Keratinocyte (primary cell): ENCODE measurements around the gene INSC. TPM values are rescaled to one million over a fixed set of nuclear protein-coding genes. Genes with fewer than 3 reads are reported as not detected.

ENCODE experiments used
- DNase-seq: peaks from one replicate; pipeline ENCODE4 v3.0.0-alpha.2; 2011; ENCODE audit warnings: low read depth, missing footprints, low spot score
- FAIRE-seq: peaks from 2 replicates; lab custom pipeline; 2011; peaks lifted over from hg19 to GRCh38; lab: Jason Lieb, UNC
- H2AFZ ChIP-seq: 2 replicates; pipeline ENCODE4 v1.6.0; 2012; ENCODE audit warnings: low read length, control low read depth, inconsistent platforms; ENCODE audit not compliant: control insufficient read depth
- H3K27ac ChIP-seq: 2 replicates; pipeline ENCODE4 v1.5.1; 2011; ENCODE audit warnings: low read length; ENCODE audit not compliant: control insufficient read depth, insufficient read depth
- H3K27me3 ChIP-seq: 3 replicates; pipeline ENCODE4 v1.6.0; 2011; ENCODE audit warnings: low read length; ENCODE audit not compliant: control insufficient read depth, insufficient read depth; ENCODE audit errors: extremely low read depth
- H3K36me3 ChIP-seq, 2 experiments: 2 replicates in 1 of 2; 3 replicates in 1 of 2; pipeline ENCODE4 v1.5.1; 2011; ENCODE audit warnings: low read length in 2 of 2, mild to moderate bottlenecking in 1 of 2; ENCODE audit not compliant: control insufficient read depth in 2 of 2, insufficient read depth in 2 of 2; ENCODE audit errors: extremely low read depth in 1 of 2
- H3K4me1 ChIP-seq: 3 replicates; pipeline ENCODE4 v1.5.1; 2011; ENCODE audit warnings: low read length; ENCODE audit not compliant: control insufficient read depth, insufficient read depth; ENCODE audit errors: extremely low read depth
- H3K4me2 ChIP-seq: 3 replicates; pipeline ENCODE4 v1.6.0; 2011; ENCODE audit warnings: low read depth, low read length; ENCODE audit not compliant: control insufficient read depth, insufficient read depth; ENCODE audit errors: extremely low read depth
- H3K4me3 ChIP-seq, 3 experiments: fragments of 200-600 bp in 1 of 3; sonication (generic) in 1 of 3; 2 replicates in 2 of 3; 3 replicates in 1 of 3; pipeline ENCODE4 v1.5.1; 2011 to 2016; ENCODE audit warnings: low read length in 3 of 3, mild to moderate bottlenecking in 3 of 3, control low read depth in 2 of 3, inconsistent platforms in 1 of 3, low read depth in 1 of 3, mixed read lengths in 1 of 3, mixed run types in 1 of 3, moderate library complexity in 1 of 3; ENCODE audit not compliant: control insufficient read depth in 2 of 3, insufficient read depth in 2 of 3; ENCODE audit errors: extremely low read depth in 1 of 3
- H3K79me2 ChIP-seq: 2 replicates; pipeline ENCODE4 v1.6.0; 2012; ENCODE audit warnings: low read length; ENCODE audit not compliant: control insufficient read depth, insufficient read depth
- H3K9ac ChIP-seq: 3 replicates; pipeline ENCODE4 v1.6.0; 2011; ENCODE audit warnings: low read length; ENCODE audit not compliant: control insufficient read depth, insufficient read depth; ENCODE audit errors: extremely low read depth
- H3K9me1 ChIP-seq: 3 replicates; pipeline ENCODE4 v1.6.0; 2011; ENCODE audit warnings: low read length; ENCODE audit not compliant: control insufficient read depth, insufficient read depth; ENCODE audit errors: extremely low read depth
- H3K9me3 ChIP-seq: 2 replicates; pipeline ENCODE4 v1.5.1; 2012; ENCODE audit warnings: low read depth, low read length; ENCODE audit not compliant: control insufficient read depth
- H4K20me1 ChIP-seq: 3 replicates; pipeline ENCODE4 v1.6.0; 2011; ENCODE audit warnings: low read length; ENCODE audit not compliant: control insufficient read depth, insufficient read depth; ENCODE audit errors: extremely low read depth
- EZH2 ChIP-seq: IDR thresholded peaks from one replicate; pipeline ENCODE4 v1.6.1; 2012; ENCODE audit warnings: inconsistent platforms, mild to moderate bottlenecking, low read length, moderate library complexity
- dilution Hi-C: fragments of 300-500 bp; cut with MboI; formaldehyde crosslinking; loops from one replicate; pipeline ENCODE4 v1.7.0; 2020; ENCODE audit warnings: low sequenced_read_pairs; ENCODE audit not compliant: extremely low pct_ligation_motif_present
- polyA plus RNA-seq, 5 experiments: library from polyadenylated mRNA; depleted of rRNA in 3 of 5; stranded (reverse) in 3 of 5; stranded (forward) in 1 of 5; unstranded in 1 of 5; fragments of >200 nt; gene quantifications; 1 replicate in 1 of 5; 2 replicates in 3 of 5; 3 replicates in 1 of 5; pipeline versions ENCODE4 v1.2.1 to v1.2.3, GENCODE V29; 2011 to 2012; ENCODE audit warnings: missing spikeins in 2 of 5, low read depth in 1 of 5, low replicate concordance in 1 of 5
- TF ChIP-seq, protein P1 (sequence below), 3 experiments: IDR thresholded peaks in 1 of 3; conservative IDR thresholded peaks in 1 of 3; optimal IDR thresholded peaks in 1 of 3; 2 replicates in 2 of 3; 3 replicates in 1 of 3; pipeline versions ENCODE3 to v1.5.1; 2011; ENCODE audit warnings: low read length in 3 of 3, mild to moderate bottlenecking in 3 of 3, moderate library complexity in 2 of 3, control low read depth in 1 of 3, inconsistent platforms in 1 of 3; ENCODE audit not compliant: insufficient read depth in 2 of 3; ENCODE audit errors: extremely low read depth in 1 of 3

The INSC gene
- polyA plus RNA-seq, 1 donor (not counting 4 experiments of a cell fraction or from before 2014, with no cell fraction given): 0.13 TPM

DNA sequence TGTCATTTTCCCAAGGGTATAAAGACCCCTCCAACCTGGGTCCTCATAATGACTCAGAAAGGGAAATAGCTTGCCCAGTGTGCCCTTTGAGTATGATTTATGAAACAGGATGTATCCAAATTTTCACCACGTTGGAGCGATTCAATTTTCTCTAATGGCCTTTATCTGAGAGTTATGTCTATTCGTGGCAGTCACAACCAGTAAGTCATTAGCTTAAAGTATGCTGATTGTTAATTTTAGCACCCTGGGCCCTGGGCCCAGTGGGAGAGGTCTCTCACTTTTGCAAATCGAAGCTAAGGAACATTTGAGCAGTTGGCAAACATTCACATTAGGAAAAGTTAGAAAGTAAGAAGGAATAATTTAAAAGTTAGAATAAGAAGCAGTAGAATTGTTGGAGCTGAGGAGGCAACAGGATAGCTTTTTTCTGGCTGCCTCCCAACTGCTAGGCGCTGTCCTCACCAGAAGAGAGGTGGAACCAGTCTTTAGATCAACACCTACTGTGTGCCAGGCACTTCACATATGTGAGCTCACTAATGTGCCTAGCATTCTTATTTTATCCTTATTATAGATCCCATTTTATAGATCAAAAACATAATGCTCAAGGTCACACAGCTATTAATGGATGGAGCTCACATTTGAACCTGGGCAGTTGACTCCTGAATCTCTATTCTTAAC, 24.5 kb downstream of the INSC start:
- DNase-seq (no peak), FAIRE-seq (no peak)
- Histone ChIP-seq H3K9ac (no peak overlapping the region), H3K36me3 (no peaks in the 10 kb centered on the region), H3K4me3 (no peak overlapping the region), H3K79me2 (no peaks in the 10 kb centered on the region), H2AFZ (no peak overlapping the region), H3K27me3 (no peaks in the 10 kb centered on the region), H3K9me3 (no peaks in the 10 kb centered on the region), H3K27ac (no peak overlapping the region), H3K4me2 (no peak overlapping the region), H4K20me1 (no peaks in the 10 kb centered on the region), H3K9me1 (no peaks in the 10 kb centered on the region), H3K4me1 (no peaks in the 10 kb centered on the region)
- dilution Hi-C loops: no loop called here
- TF ChIP-seq EZH2: no peak
- TF ChIP-seq, protein P1, sequence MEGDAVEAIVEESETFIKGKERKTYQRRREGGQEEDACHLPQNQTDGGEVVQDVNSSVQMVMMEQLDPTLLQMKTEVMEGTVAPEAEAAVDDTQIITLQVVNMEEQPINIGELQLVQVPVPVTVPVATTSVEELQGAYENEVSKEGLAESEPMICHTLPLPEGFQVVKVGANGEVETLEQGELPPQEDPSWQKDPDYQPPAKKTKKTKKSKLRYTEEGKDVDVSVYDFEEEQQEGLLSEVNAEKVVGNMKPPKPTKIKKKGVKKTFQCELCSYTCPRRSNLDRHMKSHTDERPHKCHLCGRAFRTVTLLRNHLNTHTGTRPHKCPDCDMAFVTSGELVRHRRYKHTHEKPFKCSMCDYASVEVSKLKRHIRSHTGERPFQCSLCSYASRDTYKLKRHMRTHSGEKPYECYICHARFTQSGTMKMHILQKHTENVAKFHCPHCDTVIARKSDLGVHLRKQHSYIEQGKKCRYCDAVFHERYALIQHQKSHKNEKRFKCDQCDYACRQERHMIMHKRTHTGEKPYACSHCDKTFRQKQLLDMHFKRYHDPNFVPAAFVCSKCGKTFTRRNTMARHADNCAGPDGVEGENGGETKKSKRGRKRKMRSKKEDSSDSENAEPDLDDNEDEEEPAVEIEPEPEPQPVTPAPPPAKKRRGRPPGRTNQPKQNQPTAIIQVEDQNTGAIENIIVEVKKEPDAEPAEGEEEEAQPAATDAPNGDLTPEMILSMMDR (optimal IDR thresholded peaks at IDR 0.05 in 1 of 3, IDR thresholded peaks at IDR 0.05 in 1 of 3, conservative IDR thresholded peaks at IDR 0.05 in 1 of 3; ENCODE audit: extremely low read depth in 1 of 3, insufficient read depth in 2 of 3, low read length in 3 of 3): no peak

DNA sequence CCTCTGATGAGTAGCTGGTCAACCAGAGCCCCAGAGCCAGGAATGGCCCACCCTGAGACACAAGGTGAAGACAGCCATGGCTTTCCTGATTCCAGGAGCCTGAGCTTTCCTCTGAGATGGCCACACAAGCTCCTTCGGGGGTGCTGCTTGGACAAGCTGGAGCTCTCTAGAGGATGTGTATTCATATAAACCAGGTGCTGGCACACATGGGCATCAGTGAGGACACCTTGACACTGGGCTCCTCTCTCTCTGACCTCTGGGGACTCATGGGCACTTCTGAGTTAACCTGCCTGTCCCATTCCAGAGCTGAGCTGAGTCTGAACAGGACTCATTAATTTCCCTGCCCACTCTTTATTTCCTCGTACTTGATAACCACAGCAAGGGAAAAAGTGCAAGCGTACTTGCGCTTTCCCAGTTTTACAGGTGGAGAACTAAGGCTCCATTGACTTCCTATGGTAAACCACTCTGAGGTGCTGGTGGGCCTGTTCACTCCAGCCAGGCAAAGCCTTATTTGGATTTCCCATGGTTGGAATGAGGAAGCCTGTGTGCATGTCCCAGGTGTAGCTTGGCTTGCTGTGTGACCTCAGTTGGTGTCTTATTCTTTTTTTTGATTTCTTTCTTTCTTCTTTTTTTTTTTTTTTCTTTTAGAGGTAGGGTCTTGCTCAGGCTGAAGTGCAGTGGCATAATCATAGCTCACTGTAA, 25.4 kb downstream of the INSC start:
- Histone ChIP-seq H3K9me1 (no peaks in the 10 kb centered on the region), H3K9me3 (no peaks in the 10 kb centered on the region), H3K27ac (no peak overlapping the region), H3K4me2 (no peak overlapping the region), H3K79me2 (no peaks in the 10 kb centered on the region), H4K20me1 (no peaks in the 10 kb centered on the region), H3K4me3 (no peak overlapping the region), H3K9ac (no peak overlapping the region), H3K36me3 (no peaks in the 10 kb centered on the region), H2AFZ (no peak overlapping the region), H3K27me3 (no peaks in the 10 kb centered on the region), H3K4me1 (no peaks in the 10 kb centered on the region)
- FAIRE-seq (no peak), DNase-seq (no peak)
- TF ChIP-seq, protein P1 (optimal IDR thresholded peaks at IDR 0.05 in 1 of 3, IDR thresholded peaks at IDR 0.05 in 1 of 3, conservative IDR thresholded peaks at IDR 0.05 in 1 of 3; ENCODE audit: extremely low read depth in 1 of 3, insufficient read depth in 2 of 3, low read length in 3 of 3): no peak
- TF ChIP-seq EZH2: no peak
- dilution Hi-C loops: no loop called here
